Ovary (tissue), 9 donors: ENCODE data around the gene SORBS1. TPM values are rescaled to one million over a fixed set of nuclear protein-coding genes. Genes with fewer than 3 reads are reported as not detected.

Experiments
- DNase-seq, 5 donors: peaks; one replicate each; pipeline ENCODE4 v3.0.0-alpha.2; 2019 to 2020
- H3K27ac ChIP-seq, 2 donors: fragments of 200-600 bp; one replicate each; pipeline versions ENCODE4 v1.5.1 to v1.8.0; 2019 to 2022
- H3K27me3 ChIP-seq: fragments of 200-600 bp; one replicate; pipeline ENCODE4 v1.8.0; 2022
- H3K36me3 ChIP-seq: fragments of 200-600 bp; sonication (generic); one replicate; pipeline ENCODE4 v1.5.1; 2019
- H3K4me1 ChIP-seq: one replicate; pipeline ENCODE4 v1.8.1; 2013; ENCODE audit warnings: mild to moderate bottlenecking, moderate library complexity; ENCODE audit not compliant: insufficient read depth
- H3K4me3 ChIP-seq: fragments of 200-600 bp; sonication (generic); one replicate; pipeline ENCODE4 v1.5.1; 2017
- H3K9me3 ChIP-seq, 2 donors: fragments of 200-600 bp in 1 of 2; sonication (generic) in 1 of 2; one replicate each; pipeline versions ENCODE4 v1.5.1 to v1.8.1; 2013 to 2019; ENCODE audit warnings: mild to moderate bottlenecking in 1 of 2, moderate library complexity in 1 of 2
- EP300 ChIP-seq: sonication (generic); formaldehyde crosslinking; IDR thresholded peaks from one replicate; pipeline ENCODE4 v1.6.1; 2017; ENCODE audit warnings: antibody characterized with exemption
- POLR2A ChIP-seq: fragments of 450-650 bp; IDR thresholded peaks from one replicate; pipeline ENCODE4 v1.6.1; 2017; ENCODE audit warnings: antibody characterized with exemption, mild to moderate bottlenecking, moderate library complexity
- WGBS, 3 donors: extraction: QIAGEN DNeasy Blood & Tissue Kit in 1 of 3; methylation state at CpG; one replicate each; pipeline versions ENCODE4 v1.1.5 to v1.1.7; 2013 to 2017; 5-methylcytosine and 5-hydroxymethylcytosine counted together
- intact Hi-C, 4 donors: fragments of 100-400 bp; cut with DNase I; formaldehyde crosslinking; loops; one replicate each; pipeline versions ENCODE4 v1.11.0 to v1.15.1; 2022 to 2023
- polyA plus RNA-seq, 2 donors: library from polyadenylated mRNA; stranded (reverse); fragments of 200-250 nt in 1 of 2; fragments of 350-450 nt in 1 of 2; fragmentation: Illumina TruSeq in 1 of 2; extraction: RNeasy Lipid Tissue Mini Kit (QIAGEN cat#74804) in 1 of 2; gene quantifications; one replicate each; pipeline ENCODE4 v1.2.3, GENCODE V29; 2013 to 2014
- total RNA-seq, 7 donors: library from RNA; depleted of rRNA in 2 of 7; stranded (reverse); fragments of >200 nt in 2 of 7; fragmentation: NEBNext Ultra II Directional in 3 of 7; extraction: Animal tissue kit (Norgen Biotek cat#: 25700) in 3 of 7; gene quantifications; one replicate each; pipeline versions ENCODE4 v1.1.0 to v1.2.4, GENCODE V29; 2016 to 2023
- TF ChIP-seq, protein P1 (sequence below), 3 donors: fragments of 450-650 bp in 2 of 3; fragments of 200-600 bp in 1 of 3; IDR thresholded peaks; one replicate each; pipeline versions ENCODE4 v1.5.1 to v1.8.0; 2016 to 2022; ENCODE audit warnings: antibody characterized with exemption in 3 of 3, mild to moderate bottlenecking in 1 of 3
- donor health status: DM: no; HTN: no; CAD: no; lungs with moderate emphysema.
- donor health status: DM: no; HTN: no; CAD: no.
- donor health status: Bipolar disorder and iron deficiency.
- donor health status: DM: yes; HTN: yes; CAD: no.
- donor health status: DM: no; HTN: no; CAD: no.
- donor health status: DM: yes; HTN: yes; CAD: no.

Gene SORBS1
- total and polyA plus RNA-seq, 9 donors = 10.7 to 156 (median 20.0) TPM

- H3K9me3 ChIP-seq = no peaks in the 10 kb centered on the region
- intact Hi-C loops = no loop called here
- no peak overlapping the region for H3K27ac ChIP-seq
- H3K27me3 ChIP-seq = no peaks in the 10 kb centered on the region
- 59 to 73% (median 59%) methylated on average over 7 of the region's 7 CpGs for WGBS, 3 donors
- no peak overlapping the region for H3K4me3 ChIP-seq
- TF ChIP-seq, protein P1, sequence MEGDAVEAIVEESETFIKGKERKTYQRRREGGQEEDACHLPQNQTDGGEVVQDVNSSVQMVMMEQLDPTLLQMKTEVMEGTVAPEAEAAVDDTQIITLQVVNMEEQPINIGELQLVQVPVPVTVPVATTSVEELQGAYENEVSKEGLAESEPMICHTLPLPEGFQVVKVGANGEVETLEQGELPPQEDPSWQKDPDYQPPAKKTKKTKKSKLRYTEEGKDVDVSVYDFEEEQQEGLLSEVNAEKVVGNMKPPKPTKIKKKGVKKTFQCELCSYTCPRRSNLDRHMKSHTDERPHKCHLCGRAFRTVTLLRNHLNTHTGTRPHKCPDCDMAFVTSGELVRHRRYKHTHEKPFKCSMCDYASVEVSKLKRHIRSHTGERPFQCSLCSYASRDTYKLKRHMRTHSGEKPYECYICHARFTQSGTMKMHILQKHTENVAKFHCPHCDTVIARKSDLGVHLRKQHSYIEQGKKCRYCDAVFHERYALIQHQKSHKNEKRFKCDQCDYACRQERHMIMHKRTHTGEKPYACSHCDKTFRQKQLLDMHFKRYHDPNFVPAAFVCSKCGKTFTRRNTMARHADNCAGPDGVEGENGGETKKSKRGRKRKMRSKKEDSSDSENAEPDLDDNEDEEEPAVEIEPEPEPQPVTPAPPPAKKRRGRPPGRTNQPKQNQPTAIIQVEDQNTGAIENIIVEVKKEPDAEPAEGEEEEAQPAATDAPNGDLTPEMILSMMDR (IDR thresholded peaks at IDR 0.05) = no peak
- TF ChIP-seq EP300 = no peak
- TF ChIP-seq POLR2A = no peak
- H3K36me3 ChIP-seq = no peaks in the 10 kb centered on the region
- no peak for DNase-seq
- no peaks in the 10 kb centered on the region for H3K4me1 ChIP-seq
These were observed 4.2 kb upstream of the SORBS1 start for GRCh38 chr10:95565336-95565735.

DNA sequence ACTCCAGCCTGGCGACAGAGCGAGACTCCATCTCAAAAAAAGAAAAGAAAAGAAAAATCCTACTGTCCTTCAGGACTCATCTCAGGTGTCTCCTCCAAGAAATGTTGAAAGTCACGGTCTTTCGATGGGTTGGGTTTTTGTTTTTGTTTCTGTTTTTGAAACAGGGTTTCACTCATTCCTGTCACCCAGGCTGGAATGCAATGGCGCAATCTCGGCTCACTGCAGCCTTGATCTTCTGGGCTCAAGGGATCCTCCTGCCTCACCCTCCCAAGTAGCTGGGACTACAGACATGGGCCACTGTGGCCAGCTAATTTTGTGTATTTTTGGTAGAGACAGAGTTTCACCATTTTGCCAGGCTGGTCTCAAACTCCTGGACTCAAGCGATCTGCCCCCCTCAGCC lies 3.1 kb upstream of the SORBS1 start:
- intact Hi-C loops = no loop called here
- Histone ChIP-seq H3K27me3 (no peaks in the 10 kb centered on the region), H3K9me3 (no peaks in the 10 kb centered on the region), H3K4me1 (no peaks in the 10 kb centered on the region), H3K4me3 (no peak overlapping the region), H3K36me3 (no peaks in the 10 kb centered on the region), H3K27ac (no peak overlapping the region)
- 92 to 97% (median 94%) methylated on average over 7 of the region's 7 CpGs for WGBS, 3 donors
- TF ChIP-seq, protein P1 (IDR thresholded peaks at IDR 0.05) = no peak
- TF ChIP-seq EP300 = no peak
- no peak for TF ChIP-seq POLR2A
- no peak for DNase-seq

- DNase-seq = no peak
These were observed 1.3 kb upstream of the SORBS1 start for GRCh38 chr10:95562341-95562965.

GRCh38 chr10:95561864-95562177 lies 650 bp upstream of the SORBS1 start:
- TF ChIP-seq, protein P1 (IDR thresholded peaks at IDR 0.05) = no peak
- no peak for TF ChIP-seq POLR2A
- no peak for TF ChIP-seq EP300
- 37 to 49% (median 37%) methylated on average over 7 of the region's 7 CpGs for WGBS, 3 donors
- intact Hi-C loops = no loop called here
- no peak for DNase-seq
- H3K9me3 ChIP-seq = no peaks in the 10 kb centered on the region
- H3K27me3 ChIP-seq = no peaks in the 10 kb centered on the region
- H3K4me1 ChIP-seq = no peaks in the 10 kb centered on the region
- H3K4me3 ChIP-seq = peak overlapping the region; percentile 74
- H3K36me3 ChIP-seq = no peaks in the 10 kb centered on the region
- H3K27ac ChIP-seq = peak overlapping the region; percentile 49 to 52

More at GRCh38 chr10:95562341-95562965, 1.3 kb upstream of the SORBS1 start:
- 56 to 67% (median 63%) methylated on average over 7 of the region's 7 CpGs for WGBS, 3 donors
- Histone ChIP-seq H3K27me3 (no peaks in the 10 kb centered on the region), H3K36me3 (no peaks in the 10 kb centered on the region), H3K4me3 (no peak overlapping the region), H3K27ac (no peak overlapping the region), H3K4me1 (no peaks in the 10 kb centered on the region), H3K9me3 (no peaks in the 10 kb centered on the region)
- TF ChIP-seq POLR2A = no peak
- TF ChIP-seq, protein P1 (IDR thresholded peaks at IDR 0.05) = no peak
- no peak for TF ChIP-seq EP300
- intact Hi-C loops = no loop called here
